HepG2 (cell line): ENCODE results near the gene DHX29. TPM values are rescaled to one million over a fixed set of nuclear protein-coding genes. Genes with fewer than 3 reads are reported as not detected.

Experiments used
- BRD4 ChIP-seq: sonication (generic); formaldehyde crosslinking; IDR thresholded peaks from 2 replicates; pipeline ENCODE4 v1.4.0; 2020; ENCODE audit warnings: missing genetic modification reagents
- HNRNPK ChIP-seq: fragments of 200-400 bp; formaldehyde crosslinking; IDR thresholded peaks from 2 replicates; pipeline ENCODE4 v1.6.1; 2018; ENCODE audit warnings: low read length, low read depth, moderate library complexity, mild to moderate bottlenecking; ENCODE audit not compliant: poor library complexity, severe bottlenecking
- HNRNPUL1 ChIP-seq: fragments of 200-400 bp; formaldehyde crosslinking; IDR thresholded peaks from 2 replicates; pipeline ENCODE4 v1.6.1; 2017; ENCODE audit warnings: low read depth, mild to moderate bottlenecking, low read length, moderate library complexity
- MATR3 ChIP-seq: sonication (generic); formaldehyde crosslinking; IDR thresholded peaks from 2 replicates; pipeline ENCODE4 v1.4.0; 2020; ENCODE audit warnings: missing genetic modification reagents
- POLR2A ChIP-seq, 2 experiments: IDR thresholded peaks; 2 replicates each; pipeline ENCODE4 v1.6.1; 2011; ENCODE audit warnings: low read depth in 2 of 2, low read length in 2 of 2, mild to moderate bottlenecking in 1 of 2, moderate library complexity in 1 of 2; ENCODE audit not compliant: insufficient read depth in 1 of 2
- SIN3B ChIP-seq: fragments of 150-350 bp; IDR thresholded peaks from 2 replicates; pipeline ENCODE4 v1.6.1; 2014; ENCODE audit warnings: low read length
- TBX3 ChIP-seq: fragments of 450-650 bp; IDR thresholded peaks from 2 replicates; pipeline ENCODE4 v1.6.1; 2017; ENCODE audit warnings: antibody characterized with exemption, mild to moderate bottlenecking, inconsistent platforms, borderline replicate concordance
- TCF12 ChIP-seq, 2 experiments: fragments of 450-650 bp in 1 of 2; sonication (generic) in 1 of 2; formaldehyde crosslinking in 1 of 2; IDR thresholded peaks; 2 replicates each; pipeline versions ENCODE4 v1.6.1 to v1.8.0; 2017 to 2022; ENCODE audit warnings: antibody characterized with exemption in 1 of 2, mild to moderate bottlenecking in 1 of 2, missing genetic modification reagents in 1 of 2, moderate library complexity in 1 of 2
- THAP11 ChIP-seq: IDR thresholded peaks from 2 replicates; pipeline ENCODE4 v1.6.1; 2016; ENCODE audit warnings: missing biosample characterization, missing genetic modification reagents
- ZC3H4 ChIP-seq: sonication (generic); formaldehyde crosslinking; IDR thresholded peaks from 2 replicates; pipeline ENCODE4 v1.4.0; 2020; ENCODE audit warnings: missing genetic modification reagents, borderline replicate concordance
- ZEB1 ChIP-seq: IDR thresholded peaks from 2 replicates; pipeline ENCODE4 v1.6.1; 2012; ENCODE audit warnings: mild to moderate bottlenecking, low read depth, inconsistent platforms; ENCODE audit not compliant: insufficient replicate concordance
- ZIK1 ChIP-seq: sonication (generic); formaldehyde crosslinking; IDR thresholded peaks from 2 replicates; pipeline ENCODE4 v1.5.0; 2020; ENCODE audit warnings: mild to moderate bottlenecking, low read depth, missing genetic modification reagents, borderline replicate concordance
- ZNF354B ChIP-seq: sonication (generic); formaldehyde crosslinking; IDR thresholded peaks from 2 replicates; pipeline ENCODE4 v1.8.0; 2022; ENCODE audit warnings: mild to moderate bottlenecking, missing genetic modification reagents
- polyA plus RNA-seq, 8 experiments: library from polyadenylated mRNA; depleted of rRNA in 3 of 8; stranded (reverse) in 7 of 8; unstranded in 1 of 8; fragments of >200 nt; fragmentation: Illumina TruSeq in 4 of 8; extraction: Trizol in 4 of 8; gene quantifications; 2 replicates each; pipeline versions ENCODE4 v1.2.1 to v1.2.3, GENCODE V29; 2011 to 2016; ENCODE audit warnings: low read depth in 4 of 8, missing spikeins in 1 of 8, mixed read lengths in 1 of 8; ENCODE audit not compliant: insufficient read depth in 1 of 8
- total RNA-seq, 5 experiments: library from RNA; depleted of rRNA; stranded (reverse); fragments of >200 nt; fragmentation: Illumina TruSeq; extraction: Trizol; gene quantifications; 2 replicates each; pipeline ENCODE4 v1.2.3, GENCODE V29; 2016; ENCODE audit warnings: low read depth in 1 of 5
- TF ChIP-seq, protein P1 (sequence below), 2 experiments: sonication (generic) in 1 of 2; formaldehyde crosslinking in 1 of 2; IDR thresholded peaks; 2 replicates each; pipeline versions ENCODE4 v1.4.0 to v1.6.1; 2018 to 2020; ENCODE audit warnings: missing genetic modification reagents in 2 of 2, borderline replicate concordance in 1 of 2, low read depth in 1 of 2, mild to moderate bottlenecking in 1 of 2, missing biosample characterization in 1 of 2
- TF ChIP-seq, protein P2 (sequence below): sonication (generic); formaldehyde crosslinking; IDR thresholded peaks from 2 replicates; pipeline ENCODE4 v1.4.0; 2020; ENCODE audit warnings: mild to moderate bottlenecking, missing genetic modification reagents
- TF ChIP-seq, protein P3 (sequence below): sonication (generic); formaldehyde crosslinking; IDR thresholded peaks from 2 replicates; pipeline ENCODE4 v1.8.1; 2023; ENCODE audit warnings: mild to moderate bottlenecking, missing genetic modification reagents
- TF ChIP-seq, protein P4 (sequence below): IDR thresholded peaks from 2 replicates; pipeline ENCODE4 v1.6.1; 2018; ENCODE audit warnings: missing genetic modification reagents, mild to moderate bottlenecking, missing compliant biosample characterization
- TF ChIP-seq, protein P5 (sequence below): sonication (generic); formaldehyde crosslinking; IDR thresholded peaks from 2 replicates; pipeline ENCODE4 v1.4.0; 2020; ENCODE audit warnings: missing genetic modification reagents

Gene DHX29
- total and polyA plus RNA-seq, 2 of the 13 experiments (the other 11 are each of a cell fraction or from before 2014, with no cell fraction given) = 1.9 to 22.0 TPM

DNA sequence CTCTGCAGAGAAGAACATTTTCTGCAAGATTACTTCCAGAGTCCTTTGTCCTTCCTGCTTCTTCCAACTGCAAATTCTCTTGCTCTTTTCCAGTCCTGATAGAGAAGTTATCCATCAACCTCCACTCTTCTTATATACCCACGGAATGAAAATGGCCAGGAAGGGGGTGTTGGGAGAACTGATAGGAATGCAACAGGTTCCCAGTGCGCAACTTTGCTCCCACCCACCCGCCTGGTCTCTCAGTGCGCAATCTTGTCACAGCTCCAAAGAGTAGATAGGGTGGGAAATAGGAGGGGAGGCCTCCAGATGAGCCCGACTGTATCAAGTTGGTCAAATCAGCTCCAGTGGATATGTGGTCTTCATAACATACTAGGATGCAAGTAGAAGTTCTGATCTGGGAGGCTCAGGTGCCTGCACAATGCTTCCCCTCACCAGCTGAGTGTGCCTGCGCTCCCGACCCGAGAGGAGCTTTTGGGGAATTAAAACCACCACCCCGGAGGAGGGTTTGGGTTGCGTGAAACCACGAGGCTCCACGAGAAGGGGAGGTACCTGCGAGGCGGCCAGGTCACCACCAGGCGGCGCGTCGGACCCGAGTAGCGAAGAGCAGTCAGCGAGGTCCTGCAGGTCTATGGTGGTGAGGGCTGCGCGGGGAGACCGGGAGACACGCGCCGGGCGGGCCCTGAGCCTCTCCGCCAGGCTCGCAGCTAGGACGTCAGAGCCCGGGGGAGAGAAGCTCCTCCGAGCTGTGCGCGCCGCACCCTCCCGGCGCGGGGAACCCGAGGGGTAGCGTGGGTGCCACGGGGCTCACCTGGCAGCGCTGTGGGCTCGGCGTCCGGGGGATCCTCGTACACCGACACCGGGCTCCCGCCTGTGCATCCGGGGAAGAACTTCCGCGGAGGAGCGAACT lies 81.2 kb downstream of the DHX29 start (continued):
- TF ChIP-seq, protein P1, sequence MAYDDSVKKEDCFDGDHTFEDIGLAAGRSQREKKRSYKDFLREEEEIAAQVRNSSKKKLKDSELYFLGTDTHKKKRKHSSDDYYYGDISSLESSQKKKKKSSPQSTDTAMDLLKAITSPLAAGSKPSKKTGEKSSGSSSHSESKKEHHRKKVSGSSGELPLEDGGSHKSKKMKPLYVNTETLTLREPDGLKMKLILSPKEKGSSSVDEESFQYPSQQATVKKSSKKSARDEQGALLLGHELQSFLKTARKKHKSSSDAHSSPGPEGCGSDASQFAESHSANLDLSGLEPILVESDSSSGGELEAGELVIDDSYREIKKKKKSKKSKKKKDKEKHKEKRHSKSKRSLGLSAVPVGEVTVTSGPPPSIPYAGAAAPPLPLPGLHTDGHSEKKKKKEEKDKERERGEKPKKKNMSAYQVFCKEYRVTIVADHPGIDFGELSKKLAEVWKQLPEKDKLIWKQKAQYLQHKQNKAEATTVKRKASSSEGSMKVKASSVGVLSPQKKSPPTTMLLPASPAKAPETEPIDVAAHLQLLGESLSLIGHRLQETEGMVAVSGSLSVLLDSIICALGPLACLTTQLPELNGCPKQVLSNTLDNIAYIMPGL (CRISPR knock-in tag; IDR thresholded peaks at IDR 0.05; ENCODE audit: borderline replicate concordance in 1 of 2, low read depth in 1 of 2) = peak in 1 of 2 experiments; percentile 55; a peak in 1 of 4 replicates
- TF ChIP-seq THAP11 (CRISPR knock-in tag) (no peak), TBX3 (no peak), SIN3B (no peak), ZC3H4 (CRISPR knock-in tag) (no peak), ZEB1 (no peak), ZIK1 (CRISPR knock-in tag) (no peak), MATR3 (no peak), ZNF354B (CRISPR knock-in tag) (no peak), BRD4 (CRISPR knock-in tag) (no peak), HNRNPUL1 (no peak), TCF12 (IDR thresholded peaks at IDR 0.05) (no peak), TCF12 (CRISPR knock-in tag; IDR thresholded peaks at IDR 0.05) (0 out of 2 replicates have a peak, but pooled peaks have one; percentile 37), HNRNPK (no peak), POLR2A (IDR thresholded peaks at IDR 0.05; ENCODE audit: insufficient read depth in 1 of 2, low read depth in 2 of 2, low read length in 2 of 2) (no peak)
- TF ChIP-seq, protein P2, sequence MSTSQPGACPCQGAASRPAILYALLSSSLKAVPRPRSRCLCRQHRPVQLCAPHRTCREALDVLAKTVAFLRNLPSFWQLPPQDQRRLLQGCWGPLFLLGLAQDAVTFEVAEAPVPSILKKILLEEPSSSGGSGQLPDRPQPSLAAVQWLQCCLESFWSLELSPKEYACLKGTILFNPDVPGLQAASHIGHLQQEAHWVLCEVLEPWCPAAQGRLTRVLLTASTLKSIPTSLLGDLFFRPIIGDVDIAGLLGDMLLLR (CRISPR knock-in tag) = 0 out of 2 replicates have a peak, but pooled peaks have one; percentile 16
- TF ChIP-seq, protein P3, sequence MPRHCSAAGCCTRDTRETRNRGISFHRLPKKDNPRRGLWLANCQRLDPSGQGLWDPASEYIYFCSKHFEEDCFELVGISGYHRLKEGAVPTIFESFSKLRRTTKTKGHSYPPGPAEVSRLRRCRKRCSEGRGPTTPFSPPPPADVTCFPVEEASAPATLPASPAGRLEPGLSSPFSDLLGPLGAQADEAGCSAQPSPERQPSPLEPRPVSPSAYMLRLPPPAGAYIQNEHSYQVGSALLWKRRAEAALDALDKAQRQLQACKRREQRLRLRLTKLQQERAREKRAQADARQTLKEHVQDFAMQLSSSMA (CRISPR knock-in tag) = no peak
- TF ChIP-seq, protein P4, sequence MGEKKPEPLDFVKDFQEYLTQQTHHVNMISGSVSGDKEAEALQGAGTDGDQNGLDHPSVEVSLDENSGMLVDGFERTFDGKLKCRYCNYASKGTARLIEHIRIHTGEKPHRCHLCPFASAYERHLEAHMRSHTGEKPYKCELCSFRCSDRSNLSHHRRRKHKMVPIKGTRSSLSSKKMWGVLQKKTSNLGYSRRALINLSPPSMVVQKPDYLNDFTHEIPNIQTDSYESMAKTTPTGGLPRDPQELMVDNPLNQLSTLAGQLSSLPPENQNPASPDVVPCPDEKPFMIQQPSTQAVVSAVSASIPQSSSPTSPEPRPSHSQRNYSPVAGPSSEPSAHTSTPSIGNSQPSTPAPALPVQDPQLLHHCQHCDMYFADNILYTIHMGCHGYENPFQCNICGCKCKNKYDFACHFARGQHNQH (CRISPR knock-in tag) = no peak
- TF ChIP-seq, protein P5, sequence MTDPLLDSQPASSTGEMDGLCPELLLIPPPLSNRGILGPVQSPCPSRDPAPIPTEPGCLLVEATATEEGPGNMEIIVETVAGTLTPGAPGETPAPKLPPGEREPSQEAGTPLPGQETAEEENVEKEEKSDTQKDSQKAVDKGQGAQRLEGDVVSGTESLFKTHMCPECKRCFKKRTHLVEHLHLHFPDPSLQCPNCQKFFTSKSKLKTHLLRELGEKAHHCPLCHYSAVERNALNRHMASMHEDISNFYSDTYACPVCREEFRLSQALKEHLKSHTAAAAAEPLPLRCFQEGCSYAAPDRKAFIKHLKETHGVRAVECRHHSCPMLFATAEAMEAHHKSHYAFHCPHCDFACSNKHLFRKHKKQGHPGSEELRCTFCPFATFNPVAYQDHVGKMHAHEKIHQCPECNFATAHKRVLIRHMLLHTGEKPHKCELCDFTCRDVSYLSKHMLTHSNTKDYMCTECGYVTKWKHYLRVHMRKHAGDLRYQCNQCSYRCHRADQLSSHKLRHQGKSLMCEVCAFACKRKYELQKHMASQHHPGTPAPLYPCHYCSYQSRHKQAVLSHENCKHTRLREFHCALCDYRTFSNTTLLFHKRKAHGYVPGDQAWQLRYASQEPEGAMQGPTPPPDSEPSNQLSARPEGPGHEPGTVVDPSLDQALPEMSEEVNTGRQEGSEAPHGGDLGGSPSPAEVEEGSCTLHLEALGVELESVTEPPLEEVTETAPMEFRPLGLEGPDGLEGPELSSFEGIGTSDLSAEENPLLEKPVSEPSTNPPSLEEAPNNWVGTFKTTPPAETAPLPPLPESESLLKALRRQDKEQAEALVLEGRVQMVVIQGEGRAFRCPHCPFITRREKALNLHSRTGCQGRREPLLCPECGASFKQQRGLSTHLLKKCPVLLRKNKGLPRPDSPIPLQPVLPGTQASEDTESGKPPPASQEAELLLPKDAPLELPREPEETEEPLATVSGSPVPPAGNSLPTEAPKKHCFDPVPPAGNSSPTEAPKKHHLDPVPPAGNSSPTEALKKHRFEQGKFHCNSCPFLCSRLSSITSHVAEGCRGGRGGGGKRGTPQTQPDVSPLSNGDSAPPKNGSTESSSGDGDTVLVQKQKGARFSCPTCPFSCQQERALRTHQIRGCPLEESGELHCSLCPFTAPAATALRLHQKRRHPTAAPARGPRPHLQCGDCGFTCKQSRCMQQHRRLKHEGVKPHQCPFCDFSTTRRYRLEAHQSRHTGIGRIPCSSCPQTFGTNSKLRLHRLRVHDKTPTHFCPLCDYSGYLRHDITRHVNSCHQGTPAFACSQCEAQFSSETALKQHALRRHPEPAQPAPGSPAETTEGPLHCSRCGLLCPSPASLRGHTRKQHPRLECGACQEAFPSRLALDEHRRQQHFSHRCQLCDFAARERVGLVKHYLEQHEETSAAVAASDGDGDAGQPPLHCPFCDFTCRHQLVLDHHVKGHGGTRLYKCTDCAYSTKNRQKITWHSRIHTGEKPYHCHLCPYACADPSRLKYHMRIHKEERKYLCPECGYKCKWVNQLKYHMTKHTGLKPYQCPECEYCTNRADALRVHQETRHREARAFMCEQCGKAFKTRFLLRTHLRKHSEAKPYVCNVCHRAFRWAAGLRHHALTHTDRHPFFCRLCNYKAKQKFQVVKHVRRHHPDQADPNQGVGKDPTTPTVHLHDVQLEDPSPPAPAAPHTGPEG (CRISPR knock-in tag) = no peak
